Right cardiac atrium (tissue), 5 donors: Measurements from ENCODE around the gene SMIM45.
A peak's percentile ranks its signal among the peaks of the same experiment; 100 is the strongest.

Source experiments
- ATAC-seq, 2 donors: fragments of 200-7000 bp; cut with Tn5 transposase; one replicate each; pipeline versions ENCODE4 v1.8.0 to v1.9.1; 2020; ENCODE audit warnings: moderate library complexity in 2 of 2, mild to moderate bottlenecking in 1 of 2
- DNase-seq, 3 donors: peaks; one replicate each; pipeline ENCODE4 v3.0.0-alpha.2; 2020
- H3K27ac ChIP-seq: one replicate; pipeline ENCODE4 v1.5.1; 2013; ENCODE audit warnings: mild to moderate bottlenecking, low read length, control low read depth, moderate library complexity
- H3K27me3 ChIP-seq: one replicate; pipeline ENCODE4 v1.6.1; 2013; ENCODE audit not compliant: control insufficient read depth, insufficient read depth
- H3K4me1 ChIP-seq: one replicate; pipeline ENCODE4 v1.6.1; 2013; ENCODE audit warnings: low read length; ENCODE audit not compliant: control insufficient read depth, insufficient read depth
- H3K4me3 ChIP-seq: one replicate; pipeline ENCODE4 v1.5.1; 2013; ENCODE audit warnings: low read length, control low read depth
- H3K9me3 ChIP-seq: one replicate; pipeline ENCODE4 v1.6.1; 2013; ENCODE audit warnings: low read length; ENCODE audit not compliant: control insufficient read depth
- WGBS: extraction: QIAGEN DNeasy Blood & Tissue Kit; methylation state at CpG from one replicate; pipeline ENCODE4 v1.1.7; 2013; 5-methylcytosine and 5-hydroxymethylcytosine counted together
- intact Hi-C, 4 donors: fragments of 100-400 bp; cut with DNase I; formaldehyde crosslinking; loops; one replicate each; pipeline versions ENCODE4 v1.11.0 to v1.14.0; 2022 to 2023
- donor health status: healthy with polysubstance abuse.
- donor health status: DM: no; HTN: yes; CAD: no.
- donor health status: DM: no; HTN: no; CAD: no.
- donor health status: DM: no; HTN: yes; CAD: no; lungs with severe emphysema.
- donor health status: DM: yes; HTN: yes; CAD: no.

SMIM45 gene

DNA sequence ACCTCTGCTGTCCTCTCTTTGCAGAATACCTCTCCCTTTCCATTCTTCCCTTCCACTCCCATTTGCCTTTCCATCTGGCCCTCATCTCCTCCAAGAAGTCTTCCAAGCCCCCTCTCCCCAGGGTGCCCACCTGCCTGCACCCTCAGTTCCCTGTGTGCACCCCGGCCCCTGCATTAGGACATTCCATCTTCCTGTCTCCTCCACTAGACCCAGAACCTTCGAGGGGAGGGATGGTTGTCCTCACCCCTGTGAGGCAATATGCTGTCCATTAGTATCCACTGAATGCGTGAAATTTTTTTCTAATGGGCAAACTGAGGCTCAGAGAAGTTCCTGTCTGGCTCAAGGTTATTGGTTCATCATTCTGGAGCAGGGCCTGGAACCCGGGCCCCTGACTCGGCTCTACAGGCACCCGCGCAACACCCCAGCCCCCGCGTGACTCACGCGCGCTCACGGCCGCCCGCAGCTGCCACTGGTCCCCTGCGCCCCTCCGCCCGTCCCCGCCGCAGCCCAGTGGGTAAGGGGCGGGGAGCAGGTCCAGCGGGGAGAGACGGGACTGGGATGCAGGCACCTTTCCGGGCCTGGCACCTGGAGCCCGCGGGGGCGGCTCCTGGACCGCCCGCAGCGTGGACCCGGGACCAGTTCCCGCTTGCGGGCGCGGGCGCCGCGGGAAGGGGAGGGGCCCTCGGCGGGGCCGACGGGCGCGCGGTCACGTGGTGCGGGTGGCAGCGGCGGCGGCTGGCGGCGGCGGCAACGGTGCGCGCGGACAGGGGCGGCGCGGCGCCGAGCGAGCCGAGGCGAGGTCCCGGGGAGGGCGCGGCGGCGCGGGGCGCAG is 24.3 kb downstream of the SMIM45 start:
- Histone ChIP-seq H3K27ac (no peak overlapping the region), H3K4me3 (peak overlapping the region; percentile 52), H3K9me3 (no peaks in the 10 kb centered on the region), H3K27me3 (no peaks in the 10 kb centered on the region), H3K4me1 (peaks cover 3% of the 10 kb centered on the region)
- WGBS = 2% methylated on average over 72 of the region's 72 CpGs
- ATAC-seq (peak in 1 of 2 donors; percentile 33), DNase-seq (peak in 2 of 3 donors; percentile 58 to 63)
- intact Hi-C loops = no loop called here

DNA sequence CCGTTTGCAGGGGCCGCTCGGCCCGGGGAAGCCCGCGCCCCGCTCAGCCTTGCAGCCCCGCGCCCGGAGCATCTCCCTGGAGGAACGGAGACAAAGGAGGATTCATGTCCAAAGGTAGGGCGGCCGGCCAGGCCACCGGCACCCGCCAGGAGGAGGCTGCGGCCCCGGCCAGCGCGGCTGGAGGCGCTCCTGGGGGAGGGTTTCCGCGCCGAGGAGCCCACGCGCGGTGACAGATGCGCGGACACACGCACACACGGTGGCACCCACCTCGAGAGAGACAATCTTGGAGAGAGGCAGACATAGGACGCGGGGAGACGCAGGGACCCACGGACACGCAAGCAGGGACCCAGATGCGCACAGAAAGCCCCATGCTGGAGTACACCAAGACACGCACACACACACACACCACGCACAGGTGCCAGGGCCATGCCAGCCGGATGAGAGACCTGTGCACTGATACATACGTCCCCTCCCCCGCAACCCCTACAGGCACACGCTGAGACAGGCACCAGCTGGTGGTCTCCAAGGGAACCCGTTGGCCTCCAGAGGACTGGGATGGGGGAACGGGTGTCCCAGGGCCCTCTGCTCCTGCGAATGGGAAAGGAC is 25.1 kb downstream of the SMIM45 start:
- Histone ChIP-seq H3K27me3 (no peaks in the 10 kb centered on the region), H3K4me3 (peak overlapping the region; percentile 52), H3K9me3 (no peaks in the 10 kb centered on the region), H3K27ac (no peak overlapping the region), H3K4me1 (peaks cover 3% of the 10 kb centered on the region)
- intact Hi-C loops = no loop called here
- peak in 1 of 3 donors; percentile 59 for DNase-seq
- WGBS = 3% methylated on average over 46 of the region's 46 CpGs
- ATAC-seq = no peak

DNA sequence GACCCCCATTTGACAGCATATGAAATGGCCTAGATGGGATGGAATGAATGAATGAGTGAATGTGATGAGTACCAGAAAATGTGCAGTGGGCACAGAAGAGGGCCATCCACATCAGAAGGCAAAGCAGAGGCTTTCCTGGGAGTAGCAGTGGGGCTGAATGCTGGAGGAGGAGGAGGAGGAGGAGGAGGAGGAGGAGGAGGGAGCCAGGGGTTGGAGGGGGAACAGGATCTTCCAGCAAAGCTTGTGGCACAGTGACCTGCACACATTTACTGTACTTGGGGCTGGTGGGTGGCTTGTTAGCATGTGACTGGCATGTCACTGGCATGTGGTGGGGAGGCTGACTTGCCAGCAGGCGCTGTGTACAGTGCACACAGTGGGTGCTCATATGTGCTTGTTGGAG is 26.8 kb downstream of the SMIM45 start:
- H3K9me3 ChIP-seq = no peaks in the 10 kb centered on the region
- H3K4me1 ChIP-seq = peaks cover 3% of the 10 kb centered on the region
- H3K4me3 ChIP-seq = no peak overlapping the region
- H3K27me3 ChIP-seq = no peaks in the 10 kb centered on the region
- DNase-seq (no peak), ATAC-seq (no peak)
- no peak overlapping the region for H3K27ac ChIP-seq
- 97% methylated on average over 1 of the region's 1 CpG for WGBS
- intact Hi-C loops = no loop called here

DNA sequence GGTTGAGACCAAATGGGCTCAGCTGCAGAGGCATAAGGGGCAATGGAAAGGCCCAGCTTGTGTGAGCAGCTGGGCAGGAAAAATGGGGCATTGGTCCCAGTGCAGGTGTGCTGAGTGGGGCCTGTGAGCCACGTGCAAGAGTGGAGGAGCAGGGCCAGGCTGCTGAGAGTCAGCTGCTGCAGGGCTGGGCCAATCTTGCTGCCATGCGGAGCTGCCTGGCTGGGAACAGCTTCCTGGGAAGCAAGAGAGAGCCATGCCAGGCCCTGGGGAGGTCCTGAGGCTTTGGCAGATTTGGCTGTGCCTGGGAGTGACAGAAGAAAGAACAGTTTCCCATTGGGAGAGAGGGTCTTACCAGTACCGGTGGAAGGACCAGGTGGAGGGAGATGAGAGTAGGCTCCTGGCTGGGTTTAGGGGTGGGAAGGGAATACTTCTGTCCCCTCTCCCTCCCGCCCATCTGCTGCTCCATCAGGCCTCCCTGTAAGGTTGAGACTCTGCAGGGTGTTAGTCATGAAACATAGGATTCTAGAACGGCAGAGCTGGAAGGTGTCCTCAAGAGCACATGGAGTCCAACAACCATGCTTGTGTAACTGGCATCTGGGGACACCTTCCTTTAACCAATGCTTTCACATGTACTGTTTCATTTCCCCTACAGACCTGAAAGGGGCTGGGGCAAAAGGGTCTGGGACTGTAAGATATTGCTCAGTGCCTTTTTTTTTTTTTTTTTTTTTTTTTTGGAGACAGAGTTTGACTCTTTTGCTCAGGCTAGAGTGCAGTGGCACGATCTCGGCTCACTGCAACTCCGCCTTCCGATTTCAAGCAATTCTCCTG is 27.7 kb downstream of the SMIM45 start:
- H3K4me1 ChIP-seq = peaks cover 3% of the 10 kb centered on the region
- no peak overlapping the region for H3K4me3 ChIP-seq
- ATAC-seq = no peak
- intact Hi-C loops = no loop called here
- no peaks in the 10 kb centered on the region for H3K27me3 ChIP-seq
- 79% methylated on average over 9 of the region's 9 CpGs for WGBS
- H3K27ac ChIP-seq = no peak overlapping the region
- no peak for DNase-seq
- H3K9me3 ChIP-seq = no peaks in the 10 kb centered on the region

DNA sequence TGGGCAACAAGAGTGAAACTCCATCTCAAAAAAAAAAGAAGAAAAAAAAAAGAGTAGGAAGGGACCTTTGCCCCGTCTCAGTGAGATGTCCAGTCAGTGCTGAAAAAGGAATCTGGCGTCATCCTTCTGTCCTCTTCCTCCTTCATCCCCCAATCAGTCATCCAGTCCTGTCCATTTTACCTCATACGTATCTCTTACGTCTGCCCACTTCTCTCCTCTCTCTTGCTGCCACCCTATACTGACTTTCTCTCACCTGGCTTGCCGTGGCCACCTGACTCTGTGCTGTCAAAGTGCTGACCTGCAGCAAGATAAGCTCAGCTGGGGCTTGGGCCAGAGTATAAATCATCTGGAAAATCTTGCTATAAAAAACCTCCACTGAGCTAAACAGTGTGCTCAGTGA is 30.9 kb downstream of the SMIM45 start:
- H3K27me3 ChIP-seq = no peaks in the 10 kb centered on the region
- ATAC-seq (no peak), DNase-seq (no peak)
- H3K9me3 ChIP-seq = no peaks in the 10 kb centered on the region
- 56% methylated on average over 5 of the region's 5 CpGs for WGBS
- H3K27ac ChIP-seq = no peak overlapping the region
- intact Hi-C loops = no loop called here
- H3K4me3 ChIP-seq = no peak overlapping the region
- no peaks in the 10 kb centered on the region for H3K4me1 ChIP-seq

DNA sequence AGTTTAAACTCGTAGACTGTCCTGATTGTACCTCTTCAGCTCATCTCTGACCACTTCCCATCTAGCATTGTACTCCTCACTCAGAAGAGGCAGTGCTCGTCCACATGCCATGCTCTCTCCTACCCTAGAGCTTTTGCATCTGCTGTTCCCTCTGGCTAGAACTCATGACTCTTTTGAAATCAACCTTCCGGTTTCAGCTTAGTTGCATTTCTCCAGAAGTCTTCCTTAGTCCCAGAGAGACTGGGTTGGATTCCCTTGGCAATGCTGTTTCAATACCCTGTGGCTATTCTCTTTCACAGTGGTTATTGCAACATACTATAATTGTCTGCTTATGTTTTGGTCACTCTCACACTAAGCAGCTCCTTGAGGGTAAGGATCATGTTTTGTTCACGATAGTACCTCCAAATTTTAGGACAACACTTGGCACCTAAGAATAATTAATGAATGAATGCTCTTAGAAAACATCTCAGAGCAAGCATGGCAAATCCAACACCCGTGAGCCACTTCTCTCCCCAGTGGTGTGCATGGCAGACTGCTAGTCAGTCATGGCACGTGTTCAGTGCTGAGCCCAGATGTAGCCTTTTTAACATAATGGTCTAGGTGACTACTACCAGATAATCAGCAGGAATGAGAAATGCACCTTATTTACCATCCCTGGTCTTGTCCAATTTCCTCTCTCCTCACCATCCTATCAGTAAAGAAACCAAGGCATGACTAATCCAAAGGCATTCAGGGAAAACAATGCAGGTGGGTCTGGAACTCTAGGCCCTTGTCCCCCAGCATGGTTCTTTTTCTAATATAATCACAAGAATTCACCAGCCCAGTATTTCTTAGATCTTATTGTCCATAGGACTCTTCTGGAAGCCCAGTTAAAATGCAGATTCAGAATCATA is 31.8 kb downstream of the SMIM45 start:
- no peaks in the 10 kb centered on the region for H3K27me3 ChIP-seq
- H3K27ac ChIP-seq = no peak overlapping the region
- peak; percentile 20 to 34 for ATAC-seq
- intact Hi-C loops = no loop called here
- no peak for DNase-seq
- H3K4me1 ChIP-seq = no peaks in the 10 kb centered on the region
- H3K9me3 ChIP-seq = no peaks in the 10 kb centered on the region
- 69% methylated on average over 6 of the region's 6 CpGs for WGBS
- no peak overlapping the region for H3K4me3 ChIP-seq

DNA sequence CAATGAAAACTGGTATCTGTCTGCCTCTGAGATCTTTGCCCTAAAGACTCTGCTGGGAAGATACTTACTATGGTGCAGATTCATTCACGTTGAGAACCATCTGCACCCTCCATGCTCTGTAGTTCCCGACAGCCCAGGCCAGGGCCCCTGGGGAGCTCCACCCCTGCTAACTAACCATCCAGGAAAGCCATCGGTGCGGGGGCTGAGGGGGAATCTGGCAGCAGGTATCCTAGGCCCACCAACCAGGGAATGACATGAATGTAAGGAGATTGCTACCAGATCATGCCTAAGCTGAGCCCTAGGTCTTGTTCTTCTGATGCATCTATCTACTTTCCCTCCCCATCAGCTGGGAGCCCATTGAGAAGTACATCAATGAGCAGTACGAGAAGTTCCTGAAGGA is 35.3 kb downstream of the SMIM45 start:
- Histone ChIP-seq H3K27ac (no peak overlapping the region), H3K4me1 (no peaks in the 10 kb centered on the region), H3K27me3 (no peaks in the 10 kb centered on the region), H3K4me3 (no peak overlapping the region), H3K9me3 (no peaks in the 10 kb centered on the region)
- ATAC-seq = no peak
- WGBS = 91% methylated on average over 5 of the region's 5 CpGs
- DNase-seq = no peak
- intact Hi-C loops = no loop called here

DNA sequence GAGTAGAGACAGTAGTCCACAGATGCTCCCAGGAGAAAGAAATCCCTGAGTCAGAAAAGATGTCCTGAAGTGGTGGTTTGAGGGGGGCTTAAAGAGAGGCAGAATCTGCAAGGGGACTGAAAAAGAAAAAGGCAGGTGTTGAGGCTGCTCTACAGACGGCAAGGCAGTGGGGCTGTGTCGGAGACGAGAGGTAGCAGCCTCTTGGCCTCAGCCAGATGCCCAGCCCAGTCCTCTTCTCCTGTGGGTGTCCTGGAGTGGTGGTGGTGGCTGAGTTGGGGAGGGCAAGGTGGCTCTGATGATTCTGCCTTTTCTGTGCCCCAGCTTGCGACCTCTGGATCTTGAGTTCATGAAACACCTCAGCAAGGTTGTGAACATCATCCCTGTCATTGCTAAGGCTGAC is 37.3 kb downstream of the SMIM45 start:
- no peaks in the 10 kb centered on the region for H3K9me3 ChIP-seq
- WGBS = 93% methylated on average over 4 of the region's 4 CpGs
- H3K4me1 ChIP-seq = no peaks in the 10 kb centered on the region
- ATAC-seq (no peak), DNase-seq (no peak)
- no peaks in the 10 kb centered on the region for H3K27me3 ChIP-seq
- intact Hi-C loops = no loop called here
- no peak overlapping the region for H3K27ac ChIP-seq
- no peak overlapping the region for H3K4me3 ChIP-seq

DNA sequence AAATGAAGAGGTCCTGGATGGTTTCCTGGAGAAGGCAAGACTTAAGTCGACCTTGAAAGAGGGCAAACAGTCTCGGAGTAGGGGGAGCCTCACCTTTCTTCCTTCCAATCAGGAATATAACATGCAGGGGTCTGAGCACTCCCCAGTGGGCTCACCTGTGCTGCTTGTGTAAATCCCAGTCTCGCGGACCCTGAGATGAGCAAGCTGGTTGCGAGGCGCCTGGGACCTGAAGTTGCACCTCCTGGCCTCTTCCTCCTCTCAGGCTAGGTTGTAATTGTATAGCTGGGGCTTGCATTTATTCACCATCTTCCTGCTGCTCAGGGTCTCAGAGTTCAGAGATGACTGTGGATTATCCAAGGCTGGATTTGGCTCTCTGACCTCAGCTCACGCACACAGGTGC is 39.2 kb downstream of the SMIM45 start:
- WGBS = 89% methylated on average over 7 of the region's 7 CpGs
- no peak for DNase-seq
- H3K9me3 ChIP-seq = no peaks in the 10 kb centered on the region

DNA sequence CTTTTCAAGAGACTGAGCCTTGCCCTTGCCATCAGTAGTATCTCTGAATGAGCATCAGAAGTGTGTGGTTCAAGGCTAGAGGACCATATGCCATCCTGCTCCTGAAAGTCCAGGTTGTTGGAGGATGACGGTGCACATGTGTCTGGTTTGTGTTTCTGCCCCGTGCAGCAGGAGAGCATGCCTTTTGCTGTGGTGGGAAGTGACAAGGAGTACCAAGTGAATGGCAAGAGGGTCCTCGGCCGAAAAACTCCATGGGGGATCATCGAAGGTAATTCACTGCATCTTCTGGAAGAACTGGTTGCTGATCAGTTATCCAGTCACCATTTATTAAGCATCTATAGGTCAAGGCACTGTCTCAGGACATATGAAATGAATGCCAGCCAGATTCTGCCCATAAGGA is 40.5 kb downstream of the SMIM45 start:
- H3K9me3 ChIP-seq = no peaks in the 10 kb centered on the region
- WGBS = 91% methylated on average over 5 of the region's 5 CpGs
- H3K4me1 ChIP-seq = no peaks in the 10 kb centered on the region
- no peak overlapping the region for H3K4me3 ChIP-seq
- no peak for DNase-seq
- no peaks in the 10 kb centered on the region for H3K27me3 ChIP-seq
- no peak overlapping the region for H3K27ac ChIP-seq
- intact Hi-C loops = no loop called here
- no peak for ATAC-seq

More for the DNA sequence above, 39.2 kb downstream of the SMIM45 start:
- intact Hi-C loops = no loop called here
- Histone ChIP-seq H3K27me3 (no peaks in the 10 kb centered on the region), H3K27ac (no peak overlapping the region), H3K4me3 (no peak overlapping the region), H3K4me1 (no peaks in the 10 kb centered on the region)
- no peak for ATAC-seq
